Hepatocyte (in vitro differentiated cells): ENCODE data around the gene EIF4A2.

Experiments
- EZH2 ChIP-seq: fragments of 200-600 bp; sonication (generic); IDR thresholded peaks from 2 replicates; pipeline ENCODE4 v1.6.1; 2016; ENCODE audit warnings: antibody characterized with exemption, mild to moderate bottlenecking, borderline replicate concordance
- EZH2phosphoT487 ChIP-seq: fragments of 200-600 bp; sonication (generic); IDR thresholded peaks from one replicate; pipeline ENCODE4 v1.6.1; 2018; ENCODE audit warnings: antibody characterized with exemption, mild to moderate bottlenecking, low read depth, moderate library complexity; ENCODE audit not compliant: unreplicated experiment, severe bottlenecking
- TF ChIP-seq, protein P1 (sequence below): fragments of 200-600 bp; sonication (generic); IDR thresholded peaks from 2 replicates; pipeline ENCODE4 v1.5.1; 2016; ENCODE audit warnings: antibody characterized with exemption, mild to moderate bottlenecking; ENCODE audit not compliant: poor library complexity

DNA sequence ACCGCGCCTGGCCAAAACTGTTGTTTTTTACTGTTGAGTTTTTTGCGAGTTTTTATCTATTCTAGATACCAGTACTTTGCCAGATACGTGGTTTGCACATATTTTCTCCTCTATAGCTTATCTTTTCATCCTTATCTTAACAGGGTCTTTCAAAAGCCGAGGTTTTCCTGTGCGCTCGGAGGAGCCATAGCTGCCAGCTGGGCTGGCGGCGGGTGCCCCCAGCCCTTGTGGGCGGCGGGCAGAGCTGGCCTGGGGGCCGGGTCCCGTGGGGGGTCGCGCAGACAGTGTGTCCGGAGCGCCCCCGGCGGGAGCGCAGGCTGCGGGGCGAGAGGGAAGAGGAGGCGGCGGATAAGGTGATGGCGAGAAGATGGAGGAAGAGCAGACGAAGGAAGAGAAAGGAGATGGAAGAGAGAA, 11.1 kb upstream of the EIF4A2 start:
- TF ChIP-seq, protein P1, sequence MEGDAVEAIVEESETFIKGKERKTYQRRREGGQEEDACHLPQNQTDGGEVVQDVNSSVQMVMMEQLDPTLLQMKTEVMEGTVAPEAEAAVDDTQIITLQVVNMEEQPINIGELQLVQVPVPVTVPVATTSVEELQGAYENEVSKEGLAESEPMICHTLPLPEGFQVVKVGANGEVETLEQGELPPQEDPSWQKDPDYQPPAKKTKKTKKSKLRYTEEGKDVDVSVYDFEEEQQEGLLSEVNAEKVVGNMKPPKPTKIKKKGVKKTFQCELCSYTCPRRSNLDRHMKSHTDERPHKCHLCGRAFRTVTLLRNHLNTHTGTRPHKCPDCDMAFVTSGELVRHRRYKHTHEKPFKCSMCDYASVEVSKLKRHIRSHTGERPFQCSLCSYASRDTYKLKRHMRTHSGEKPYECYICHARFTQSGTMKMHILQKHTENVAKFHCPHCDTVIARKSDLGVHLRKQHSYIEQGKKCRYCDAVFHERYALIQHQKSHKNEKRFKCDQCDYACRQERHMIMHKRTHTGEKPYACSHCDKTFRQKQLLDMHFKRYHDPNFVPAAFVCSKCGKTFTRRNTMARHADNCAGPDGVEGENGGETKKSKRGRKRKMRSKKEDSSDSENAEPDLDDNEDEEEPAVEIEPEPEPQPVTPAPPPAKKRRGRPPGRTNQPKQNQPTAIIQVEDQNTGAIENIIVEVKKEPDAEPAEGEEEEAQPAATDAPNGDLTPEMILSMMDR, result no peak
- no peak for TF ChIP-seq EZH2
- TF ChIP-seq EZH2phosphoT487, result no peak
